ENCODE measurements around the gene NAGA. TPM values are rescaled to one million over a fixed set of nuclear protein-coding genes. Genes with fewer than 3 reads are reported as not detected.

Gene NAGA
- total RNA-seq, 1 donor from 2014 or later: 8.9 TPM

GRCh38 chr22:42018224-42018623, 52.4 kb downstream of the NAGA start:
- Mint-ChIP-seq H3K4me3 (ENCODE audit: unreplicated experiment) (no peak overlapping the region), H3K27ac (ENCODE audit: unreplicated experiment) (no peak overlapping the region), H3K27me3 (ENCODE audit: low read depth, unreplicated experiment) (peaks cover 16% of the 10 kb centered on the region), H3K9me3 (ENCODE audit: unreplicated experiment) (no peaks in the 10 kb centered on the region), H3K4me1 (ENCODE audit: low read depth, unreplicated experiment) (no peaks in the 10 kb centered on the region), H3K36me3 (ENCODE audit: low read depth, unreplicated experiment) (no peaks in the 10 kb centered on the region)
- H3K9me3 ChIP-seq (ENCODE audit: insufficient read depth, low read depth, low read length): no peaks in the 10 kb centered on the region
- H3K79me2 ChIP-seq (ENCODE audit: insufficient read depth, low read length): no peaks in the 10 kb centered on the region
- no peaks in the 10 kb centered on the region for H3K4me1 ChIP-seq (ENCODE audit: insufficient read depth, low read length)
- H3K27me3 ChIP-seq (ENCODE audit: insufficient read depth, low read length): peaks cover 10% of the 10 kb centered on the region
- H4K20me1 ChIP-seq (ENCODE audit: insufficient read depth, low read length): no peaks in the 10 kb centered on the region
- H3K36me3 ChIP-seq (ENCODE audit: insufficient read depth, low read length): no peaks in the 10 kb centered on the region
- H3K4me3 ChIP-seq (ENCODE audit: insufficient read depth, low read depth, low read length): no peak overlapping the region
- no peak overlapping the region for H2AFZ ChIP-seq (ENCODE audit: low read depth, low read length)
- H3K27ac ChIP-seq (ENCODE audit: low read depth, low read length): no peak overlapping the region
- FAIRE-seq: no peak
- no peak for DNase-seq (ENCODE audit: low read depth)
- no peak overlapping the region for H3K9ac ChIP-seq (ENCODE audit: low read length)
- H3K4me2 ChIP-seq (ENCODE audit: low read length): no peak overlapping the region
- no peak for TF ChIP-seq EZH2 (IDR thresholded peaks at IDR 0.05; ENCODE audit: insufficient read depth, low read length)
- TF ChIP-seq CTCF (IDR thresholded peaks at IDR 0.05; ENCODE audit: insufficient read depth, low read depth, low read length): no peak

- Mint-ChIP-seq H3K27me3 (ENCODE audit: low read depth, unreplicated experiment) (peaks cover 16% of the 10 kb centered on the region), H3K4me1 (ENCODE audit: low read depth, unreplicated experiment) (no peaks in the 10 kb centered on the region), H3K4me3 (ENCODE audit: unreplicated experiment) (no peak overlapping the region), H3K9me3 (ENCODE audit: unreplicated experiment) (peaks cover 3% of the 10 kb centered on the region), H3K36me3 (ENCODE audit: low read depth, unreplicated experiment) (no peaks in the 10 kb centered on the region), H3K27ac (ENCODE audit: unreplicated experiment) (no peak overlapping the region)
- no peak for TF ChIP-seq EZH2 (IDR thresholded peaks at IDR 0.05; ENCODE audit: insufficient read depth, low read length)
- TF ChIP-seq CTCF (IDR thresholded peaks at IDR 0.05; ENCODE audit: insufficient read depth, low read depth, low read length): no peak
- Histone ChIP-seq H3K79me2 (ENCODE audit: insufficient read depth, low read length) (no peaks in the 10 kb centered on the region), H3K4me1 (ENCODE audit: insufficient read depth, low read length) (no peaks in the 10 kb centered on the region), H3K36me3 (ENCODE audit: insufficient read depth, low read length) (no peaks in the 10 kb centered on the region), H3K27ac (ENCODE audit: low read depth, low read length) (no peak overlapping the region), H3K4me3 (ENCODE audit: insufficient read depth, low read depth, low read length) (no peak overlapping the region), H3K9me3 (ENCODE audit: insufficient read depth, low read depth, low read length) (no peaks in the 10 kb centered on the region), H4K20me1 (ENCODE audit: insufficient read depth, low read length) (no peaks in the 10 kb centered on the region), H2AFZ (ENCODE audit: low read depth, low read length) (no peak overlapping the region), H3K4me2 (ENCODE audit: low read length) (no peak overlapping the region), H3K27me3 (ENCODE audit: insufficient read depth, low read length) (peaks cover 10% of the 10 kb centered on the region), H3K9ac (ENCODE audit: low read length) (no peak overlapping the region)
- DNase-seq (ENCODE audit: low read depth) (no peak), FAIRE-seq (no peak)
These were observed 54.5 kb downstream of the NAGA start for GRCh38 chr22:42016111-42016510.

GRCh38 chr22:42013385-42013784, 57.2 kb downstream of the NAGA start:
- H3K36me3 Mint-ChIP-seq (ENCODE audit: low read depth, unreplicated experiment): no peaks in the 10 kb centered on the region
- Histone ChIP-seq H2AFZ (ENCODE audit: low read depth, low read length) (no peak overlapping the region), H3K9me3 (ENCODE audit: insufficient read depth, low read depth, low read length) (no peaks in the 10 kb centered on the region), H3K4me2 (ENCODE audit: low read length) (no peak overlapping the region), H4K20me1 (ENCODE audit: insufficient read depth, low read length) (no peaks in the 10 kb centered on the region), H3K9ac (ENCODE audit: low read length) (no peak overlapping the region), H3K36me3 (ENCODE audit: insufficient read depth, low read length) (no peaks in the 10 kb centered on the region), H3K27ac (ENCODE audit: low read depth, low read length) (no peak overlapping the region), H3K4me3 (ENCODE audit: insufficient read depth, low read depth, low read length) (no peak overlapping the region), H3K4me1 (ENCODE audit: insufficient read depth, low read length) (no peaks in the 10 kb centered on the region), H3K27me3 (ENCODE audit: insufficient read depth, low read length) (peaks cover 5% of the 10 kb centered on the region), H3K79me2 (ENCODE audit: insufficient read depth, low read length) (no peaks in the 10 kb centered on the region)
- FAIRE-seq (no peak), DNase-seq (ENCODE audit: low read depth) (no peak)
- no peak overlapping the region for H3K27ac Mint-ChIP-seq (ENCODE audit: unreplicated experiment)
- H3K4me1 Mint-ChIP-seq (ENCODE audit: low read depth, unreplicated experiment): no peaks in the 10 kb centered on the region
- TF ChIP-seq EZH2 (IDR thresholded peaks at IDR 0.05; ENCODE audit: insufficient read depth, low read length) (no peak), CTCF (IDR thresholded peaks at IDR 0.05; ENCODE audit: insufficient read depth, low read depth, low read length) (no peak)
- H3K9me3 Mint-ChIP-seq (ENCODE audit: unreplicated experiment): peaks cover 10% of the 10 kb centered on the region
- peaks cover 8% of the 10 kb centered on the region for H3K27me3 Mint-ChIP-seq (ENCODE audit: low read depth, unreplicated experiment)
- H3K4me3 Mint-ChIP-seq (ENCODE audit: unreplicated experiment): no peak overlapping the region

All from astrocyte (in vitro differentiated cells and primary cell).